HUES64 (cell line): ENCODE data around the gene HRK. TPM values are rescaled to one million over a fixed set of nuclear protein-coding genes. Genes with fewer than 3 reads are reported as not detected.

Experiments used
- H3K27ac ChIP-seq: 2 replicates; pipeline ENCODE4 v1.7.0; 2013; ENCODE audit warnings: low read depth, low read length, inconsistent platforms
- H3K27me3 ChIP-seq: 2 replicates; pipeline ENCODE4 v1.6.1; 2013; ENCODE audit warnings: mild to moderate bottlenecking, low read length; ENCODE audit not compliant: insufficient read depth
- H3K36me3 ChIP-seq: 2 replicates; pipeline ENCODE4 v1.6.1; 2013; ENCODE audit warnings: mild to moderate bottlenecking, low read length; ENCODE audit not compliant: insufficient read depth
- H3K4me1 ChIP-seq: 2 replicates; pipeline ENCODE4 v1.6.1; 2013; ENCODE audit warnings: mild to moderate bottlenecking, low read length, moderate library complexity; ENCODE audit not compliant: insufficient read depth
- H3K4me3 ChIP-seq: 2 replicates; pipeline ENCODE4 v1.5.1; 2013; ENCODE audit warnings: mild to moderate bottlenecking, low read length, moderate library complexity
- H3K9ac ChIP-seq: 2 replicates; pipeline ENCODE4 v1.6.1; 2013; ENCODE audit warnings: mild to moderate bottlenecking, low read depth, low read length
- H3K9me3 ChIP-seq: 2 replicates; pipeline ENCODE4 v1.6.1; 2013; ENCODE audit warnings: low read depth, low read length; ENCODE audit not compliant: insufficient read depth
- WGBS: fragments of 150-250, 120-280 bp; methylation state at CpG from one replicate; pipeline ENCODE4 v1.1.7; 2013; ENCODE audit warnings: missing lambda C conversion rate; 5-methylcytosine and 5-hydroxymethylcytosine counted together
- polyA plus RNA-seq, 2 experiments: library from polyadenylated mRNA; stranded (reverse); fragments of 50-300 nt; gene quantifications; one replicate each; pipeline ENCODE4 v1.2.3, GENCODE V29; 2013

Gene HRK
- 0.70 TPM for polyA plus RNA-seq (2013, experiment 1 of 2)
- 0.57 TPM for polyA plus RNA-seq (2013, experiment 2 of 2)

DNA sequence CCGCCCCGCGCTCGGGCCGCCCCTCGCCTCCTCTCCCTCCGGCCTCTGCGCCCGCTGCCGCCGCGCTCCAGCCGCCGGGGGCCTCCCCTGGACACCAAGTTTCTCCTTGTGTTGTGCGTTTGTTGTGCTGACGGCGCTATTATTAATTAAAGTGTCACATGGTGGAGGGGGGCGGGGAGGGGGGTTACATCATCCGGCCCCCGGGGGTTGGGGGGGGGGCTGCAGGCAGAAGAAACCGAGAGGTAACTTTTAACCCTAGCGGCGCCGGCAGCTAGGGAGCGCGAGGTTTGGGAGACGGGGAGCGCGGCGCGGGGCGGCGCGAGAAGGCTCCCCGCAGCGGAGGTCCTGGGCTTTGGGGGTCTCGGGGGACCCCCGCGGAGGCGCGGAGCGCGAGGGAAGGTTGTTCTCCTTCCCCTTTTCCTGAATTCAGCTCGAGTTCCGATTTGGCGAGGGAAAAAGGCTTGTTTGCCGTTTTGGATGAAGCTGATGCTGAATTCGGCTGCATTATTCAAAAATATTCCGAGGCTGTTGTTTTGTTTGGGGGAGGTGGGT lies at the start of gene HRK:
TSS of gene HRK (minus strand) at position 117 of the 552 bp plus-strand sequence. CDS start 134 bp downstream, outside the sequence.
- no peaks in the 10 kb centered on the region for H3K9me3 ChIP-seq
- H3K36me3 ChIP-seq: no peaks in the 10 kb centered on the region
- H3K4me3 ChIP-seq: peak within 1 kb of the TSS; percentile 67
- peaks cover 19% of the 10 kb centered on the region for H3K4me1 ChIP-seq
- under 1% methylated on average over 49 of the region's 49 CpGs for WGBS
- H3K27ac ChIP-seq: no peak within 1 kb of the TSS; the same call in 1 of the 2 replicates
- peaks cover 82% of the 10 kb centered on the region for H3K27me3 ChIP-seq
- peak within 1 kb of the TSS; percentile 63 for H3K9ac ChIP-seq

- Histone ChIP-seq H3K9me3 (no peaks in the 10 kb centered on the region), H3K9ac (no peak overlapping the region), H3K27ac (no peak overlapping the region), H3K27me3 (no peaks in the 10 kb centered on the region), H3K4me3 (no peak overlapping the region), H3K36me3 (peaks cover 46% of the 10 kb centered on the region), H3K4me1 (peaks cover 8% of the 10 kb centered on the region; the same call in 1 of the 2 replicates)
These were observed 48.6 kb upstream of the HRK start for GRCh38 chr12:116929885-116930284.

- Histone ChIP-seq H3K36me3 (peaks cover 39% of the 10 kb centered on the region), H3K4me1 (peaks cover 13% of the 10 kb centered on the region; the same call in 1 of the 2 replicates), H3K27me3 (no peaks in the 10 kb centered on the region), H3K9me3 (no peaks in the 10 kb centered on the region), H3K9ac (no peak overlapping the region), H3K4me3 (no peak overlapping the region), H3K27ac (no peak overlapping the region)
- 89% methylated on average over 5 of the region's 5 CpGs for WGBS
These were observed 47.3 kb upstream of the HRK start for GRCh38 chr12:116928504-116928903.

DNA sequence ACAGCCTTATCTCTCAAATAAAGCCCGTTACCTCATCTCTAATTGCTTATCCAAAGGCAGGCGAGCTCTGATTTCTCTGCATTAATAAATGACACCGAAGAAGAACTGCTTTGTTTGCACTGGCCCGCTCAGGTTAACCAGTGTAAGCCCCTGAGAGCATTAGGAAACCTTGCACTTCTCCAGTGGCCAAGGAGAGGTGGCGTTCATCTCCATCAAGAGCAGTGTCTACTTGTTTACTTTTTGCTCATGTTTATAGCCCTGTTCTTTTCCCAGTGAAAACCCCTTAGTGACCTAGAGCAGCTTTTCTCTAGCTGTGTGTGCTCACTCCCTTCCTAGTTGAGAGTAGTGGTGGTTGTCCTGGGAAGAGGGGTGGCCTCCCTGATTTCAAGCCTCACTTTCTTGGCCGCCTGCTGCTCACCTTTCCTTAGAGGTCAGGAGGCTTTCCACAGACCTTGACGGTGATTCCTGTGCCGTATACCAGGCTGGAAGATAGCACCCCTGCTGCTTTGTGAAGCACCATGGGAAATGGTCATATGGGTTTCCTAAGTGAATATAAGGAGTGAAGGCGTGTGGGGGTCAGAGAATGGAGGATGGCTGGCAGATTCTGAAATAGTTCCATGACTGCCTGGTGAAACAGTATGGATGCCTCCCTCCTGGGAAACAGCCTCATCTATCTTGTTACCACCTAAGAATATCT lies 46.2 kb upstream of the HRK start:
- WGBS: 78% methylated on average over 9 of the region's 9 CpGs
- H3K4me1 ChIP-seq: peaks cover 13% of the 10 kb centered on the region; the same call in 1 of the 2 replicates
- no peak overlapping the region for H3K9ac ChIP-seq
- H3K27me3 ChIP-seq: no peaks in the 10 kb centered on the region
- H3K9me3 ChIP-seq: no peaks in the 10 kb centered on the region
- no peak overlapping the region for H3K27ac ChIP-seq
- peaks cover 36% of the 10 kb centered on the region for H3K36me3 ChIP-seq
- H3K4me3 ChIP-seq: no peak overlapping the region

DNA sequence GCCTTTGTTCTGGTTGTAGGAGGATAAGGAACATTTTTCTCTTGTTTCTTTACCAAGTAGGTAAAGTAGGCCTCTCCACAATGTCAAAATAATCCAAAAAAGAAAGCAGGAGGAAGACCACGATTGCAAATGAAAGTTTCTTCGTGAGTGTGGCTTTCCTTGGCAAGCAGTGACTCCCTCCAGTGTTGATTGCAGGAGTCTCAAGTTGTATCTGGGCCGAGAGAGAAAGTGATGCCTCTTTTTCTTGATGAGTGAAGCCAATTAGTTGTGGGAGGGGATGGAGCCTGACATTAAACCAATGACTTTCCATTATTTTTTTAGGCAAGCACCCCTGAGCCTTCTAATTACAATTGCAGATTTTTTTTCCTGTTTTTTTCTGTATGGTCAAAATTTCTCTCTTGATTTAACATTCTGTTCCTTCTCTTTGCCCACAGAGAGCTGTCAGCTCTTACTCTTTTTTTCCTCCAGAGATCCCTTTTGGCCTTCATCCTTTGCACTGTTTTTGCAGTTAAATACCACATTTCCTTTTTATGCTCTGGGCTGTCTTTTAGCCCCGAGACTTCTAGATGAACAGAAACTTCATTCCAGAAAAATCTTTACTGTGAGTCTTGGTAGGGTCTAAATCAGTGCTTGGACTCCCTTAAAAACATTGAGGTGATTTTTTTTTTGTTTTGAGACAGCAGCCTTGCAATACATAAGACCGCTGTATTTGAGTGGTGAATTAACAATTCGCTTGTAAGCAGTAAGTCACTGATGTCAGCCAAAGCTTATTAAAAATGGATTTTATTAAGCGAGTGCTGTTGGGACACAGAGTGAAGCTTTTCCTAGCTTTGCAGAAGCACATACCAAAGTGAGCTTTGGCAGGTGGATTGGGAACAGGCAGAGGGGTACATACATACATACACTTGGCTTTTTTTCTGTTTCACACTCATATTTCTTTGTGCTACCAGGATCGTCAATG lies 45.3 kb upstream of the HRK start:
- no peak overlapping the region for H3K4me3 ChIP-seq
- no peak overlapping the region for H3K27ac ChIP-seq
- H3K4me1 ChIP-seq: peaks cover 13% of the 10 kb centered on the region; the same call in 1 of the 2 replicates
- H3K27me3 ChIP-seq: no peaks in the 10 kb centered on the region
- no peaks in the 10 kb centered on the region for H3K9me3 ChIP-seq
- WGBS: 88% methylated on average over 8 of the region's 8 CpGs
- H3K36me3 ChIP-seq: peaks cover 28% of the 10 kb centered on the region
- no peak overlapping the region for H3K9ac ChIP-seq

DNA sequence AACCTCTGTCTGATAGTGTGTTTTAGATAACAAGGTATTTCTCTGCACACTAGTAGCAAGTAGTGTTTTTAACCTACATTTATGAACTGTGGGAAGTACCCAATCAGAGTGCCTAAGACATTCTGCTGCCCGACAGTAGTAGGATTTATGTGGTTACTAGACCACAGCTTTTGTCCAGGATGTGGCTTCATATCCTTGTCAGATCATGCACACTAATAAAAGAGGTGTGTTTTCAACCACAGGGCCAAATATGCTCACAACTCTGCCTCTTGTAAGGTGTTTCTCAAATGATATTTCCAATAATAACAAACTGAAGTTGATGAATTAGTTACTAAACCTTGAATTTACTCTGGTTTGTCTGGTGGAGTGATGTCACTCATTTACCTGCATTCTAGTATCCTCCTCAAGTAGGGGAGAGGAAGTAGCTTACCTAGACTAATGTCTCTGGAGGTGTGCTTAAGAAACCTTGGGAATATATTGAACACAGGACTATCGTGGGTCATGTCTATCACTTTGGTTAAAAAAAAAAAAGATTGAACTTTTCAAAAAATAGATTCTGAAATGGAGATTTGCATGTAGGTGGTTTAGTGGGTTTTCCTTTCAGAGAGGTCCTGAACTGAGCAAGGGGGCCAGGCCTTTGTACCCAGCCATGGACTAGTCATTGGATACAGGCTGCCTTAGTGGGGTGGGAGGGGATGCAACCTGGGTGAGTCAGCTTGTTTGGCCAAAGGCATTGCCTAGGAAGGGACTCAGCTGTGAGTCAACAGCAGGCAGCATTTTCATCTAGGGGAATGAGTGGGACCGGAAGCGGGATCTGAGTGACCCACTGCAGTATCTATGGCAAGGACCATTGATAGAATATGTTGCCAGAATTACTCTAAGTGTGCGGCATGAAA lies 43.6 kb upstream of the HRK start:
- peaks cover 21% of the 10 kb centered on the region for H3K36me3 ChIP-seq
- no peak overlapping the region for H3K4me3 ChIP-seq
- WGBS: 77% methylated on average over 5 of the region's 5 CpGs
- no peak overlapping the region for H3K9ac ChIP-seq
- peaks cover 18% of the 10 kb centered on the region; the same call in 1 of the 2 replicates for H3K4me1 ChIP-seq
- no peak overlapping the region for H3K27ac ChIP-seq
- H3K9me3 ChIP-seq: no peaks in the 10 kb centered on the region
- no peaks in the 10 kb centered on the region for H3K27me3 ChIP-seq

GRCh38 chr12:116922194-116922897 lies 41.1 kb upstream of the HRK start:
- Histone ChIP-seq H3K27ac (no peak overlapping the region), H3K9me3 (no peaks in the 10 kb centered on the region), H3K4me1 (peaks cover 18% of the 10 kb centered on the region; the same call in 1 of the 2 replicates), H3K4me3 (no peak overlapping the region), H3K9ac (no peak overlapping the region), H3K36me3 (no peaks in the 10 kb centered on the region), H3K27me3 (no peaks in the 10 kb centered on the region)
- WGBS: 100% methylated on average over 1 of the region's 2 CpGs

DNA sequence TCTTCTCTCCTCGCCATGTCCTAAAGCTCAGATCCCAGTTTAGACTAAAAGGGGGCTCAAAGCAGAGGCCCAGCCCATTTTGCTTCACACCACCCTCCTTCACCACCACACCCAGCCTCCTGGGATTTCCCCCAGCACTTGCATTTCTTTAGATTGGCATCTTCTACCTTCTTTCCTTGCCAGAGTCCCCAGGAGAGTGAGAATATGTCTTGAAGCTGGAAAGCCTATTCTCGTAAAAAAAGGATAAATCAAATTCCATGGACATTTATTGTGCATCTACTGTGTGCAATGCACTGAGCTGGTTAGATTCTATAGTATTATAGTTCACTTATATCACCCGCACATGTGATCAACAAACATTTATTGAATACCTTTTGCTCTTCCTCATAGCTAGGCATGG lies 39.7 kb upstream of the HRK start:
- no peak overlapping the region for H3K27ac ChIP-seq
- H3K4me3 ChIP-seq: no peak overlapping the region
- H3K36me3 ChIP-seq: no peaks in the 10 kb centered on the region
- H3K9me3 ChIP-seq: no peaks in the 10 kb centered on the region
- peaks cover 18% of the 10 kb centered on the region; the same call in 1 of the 2 replicates for H3K4me1 ChIP-seq
- H3K27me3 ChIP-seq: no peaks in the 10 kb centered on the region
- 78% methylated on average over 2 of the region's 3 CpGs for WGBS
- H3K9ac ChIP-seq: no peak overlapping the region

DNA sequence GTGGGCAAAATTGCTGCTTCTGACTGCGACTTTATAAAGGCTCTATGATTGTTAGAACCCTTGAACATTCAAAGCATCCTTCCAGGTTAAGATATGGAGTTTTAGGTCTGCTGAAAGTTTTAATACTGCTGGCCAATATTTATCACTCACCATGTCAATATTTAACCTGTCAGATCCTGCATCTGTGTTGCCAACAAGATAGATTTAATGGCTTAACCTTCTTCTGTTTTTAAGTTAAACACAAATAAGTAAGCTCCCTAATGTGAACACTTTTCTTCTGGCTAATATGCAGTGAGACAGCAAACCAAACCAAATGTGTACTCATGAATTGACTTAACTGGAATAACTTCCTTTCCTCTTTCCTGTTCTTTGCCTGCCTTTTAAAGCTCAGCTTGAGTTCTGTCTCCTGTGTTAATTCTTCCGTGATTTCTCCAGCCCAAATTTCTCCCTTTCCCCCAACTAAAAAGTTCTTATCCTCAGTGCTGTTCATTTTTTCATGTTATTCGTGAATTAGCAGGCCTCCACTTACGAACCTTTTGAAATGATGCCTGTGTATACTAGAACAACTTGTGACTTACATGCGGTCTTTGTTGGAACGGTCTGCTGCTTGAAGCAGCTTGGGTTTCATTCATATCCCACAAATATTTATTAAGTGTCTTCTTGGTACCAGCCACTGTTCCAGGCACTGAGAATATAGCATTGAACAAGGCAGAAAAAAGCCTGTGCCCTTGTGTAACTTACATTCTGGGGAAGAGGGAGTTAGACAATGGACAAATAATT lies 38.7 kb upstream of the HRK start:
- no peaks in the 10 kb centered on the region for H3K27me3 ChIP-seq
- 85% methylated on average over 6 of the region's 6 CpGs for WGBS
- H3K36me3 ChIP-seq: no peaks in the 10 kb centered on the region
- H3K9me3 ChIP-seq: no peaks in the 10 kb centered on the region
- H3K4me3 ChIP-seq: no peak overlapping the region
- no peak overlapping the region for H3K27ac ChIP-seq
- peaks cover 10% of the 10 kb centered on the region; the same call in 1 of the 2 replicates for H3K4me1 ChIP-seq
- H3K9ac ChIP-seq: no peak overlapping the region
